Left colon (tissue), 2 donors: Measurements from ENCODE around the gene EEF1AKMT1. TPM values are rescaled to one million over a fixed set of nuclear protein-coding genes. Genes with fewer than 3 reads are reported as not detected.
"Not testable (repeated sequence)": the region's sequence is repeated elsewhere in the genome, so short reads cannot be mapped to it uniquely, and the experiment has no call there.

Source experiments
- ATAC-seq: fragments of 200-7000 bp; cut with Tn5 transposase; one replicate; pipeline ENCODE4 v1.9.1; 2020; ENCODE audit warnings: mild to moderate bottlenecking, moderate library complexity
- DNase-seq, 2 donors: peaks; one replicate each; pipeline ENCODE4 v3.0.0-alpha.2; 2020
- intact Hi-C, 2 donors: fragments of 100-400 bp; cut with DNase I in 1 of 2; cut with micrococcal nuclease in 1 of 2; formaldehyde crosslinking; loops; one replicate each; pipeline versions ENCODE4 v1.11.2 to v1.14.0; 2022; cut with DNase I, micrococcal nuclease
- total RNA-seq, 2 donors: library from RNA; stranded (reverse); fragmentation: NEBNext Ultra II Directional; extraction: Animal tissue kit (Norgen Biotek cat#: 25700); gene quantifications; one replicate each; pipeline ENCODE4 v1.2.1, GENCODE V29; 2021
- donor health status: DM: no; HTN: no; CAD: no.
- donor health status: DM: yes; HTN: yes; CAD: no.

The EEF1AKMT1 gene
- total RNA-seq, 2 donors from 2014 or later, result 3.5 to 5.5 TPM

DNA sequence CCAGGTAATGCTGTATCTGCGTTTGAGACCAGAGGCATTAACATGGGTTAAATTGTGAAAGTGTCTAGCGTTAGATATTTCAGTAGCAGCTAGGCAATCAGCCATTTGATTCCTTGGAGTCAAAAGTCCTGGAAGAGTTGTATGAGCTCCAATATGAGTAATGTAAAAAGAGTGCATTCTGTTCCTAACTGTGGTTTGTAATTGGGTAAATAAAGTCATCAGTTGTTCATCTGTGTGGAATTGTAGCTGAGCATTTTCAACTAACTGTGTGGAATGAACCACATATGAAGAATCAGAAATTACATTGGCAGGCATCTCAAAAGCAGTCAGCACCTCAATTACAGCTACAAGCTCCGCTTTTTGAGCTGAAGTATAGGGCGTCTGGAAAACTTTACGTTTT, 92.3 kb downstream of the EEF1AKMT1 start:
- intact Hi-C loops, ATAC-seq, DNase-seq: not testable (repeated sequence)

DNA sequence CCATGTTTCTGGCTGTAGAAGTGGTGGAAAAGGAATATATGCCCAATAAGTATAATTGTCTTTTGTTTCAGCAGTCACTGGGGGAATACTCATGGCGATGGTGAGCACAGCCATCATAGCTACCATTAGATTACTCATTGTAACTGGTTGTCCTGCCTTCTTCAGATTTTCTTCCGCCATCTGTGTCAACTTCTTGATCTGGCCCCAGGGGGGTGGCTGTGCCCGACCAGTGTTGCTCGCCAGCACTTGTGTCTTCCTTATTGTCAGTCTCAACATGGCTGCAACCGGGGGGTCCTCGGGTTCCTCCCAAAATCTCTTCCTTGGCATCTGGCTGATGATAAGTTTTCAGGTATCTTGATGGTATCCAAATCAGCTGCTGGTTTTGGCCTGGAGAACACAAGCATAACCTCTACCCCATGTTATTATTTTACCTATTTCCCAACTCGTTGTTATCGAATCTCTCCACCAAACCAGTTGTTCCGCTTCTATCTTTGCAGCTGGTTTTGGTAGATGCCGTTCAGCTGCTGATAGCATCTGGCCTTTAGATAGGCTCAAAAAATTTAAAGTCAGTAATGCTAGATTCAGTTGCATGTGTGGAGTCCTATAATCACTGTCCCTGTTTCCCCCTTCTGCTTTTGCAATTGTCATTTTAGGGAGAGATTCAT, 93.2 kb downstream of the EEF1AKMT1 start:
- ATAC-seq, result no peak

DNA sequence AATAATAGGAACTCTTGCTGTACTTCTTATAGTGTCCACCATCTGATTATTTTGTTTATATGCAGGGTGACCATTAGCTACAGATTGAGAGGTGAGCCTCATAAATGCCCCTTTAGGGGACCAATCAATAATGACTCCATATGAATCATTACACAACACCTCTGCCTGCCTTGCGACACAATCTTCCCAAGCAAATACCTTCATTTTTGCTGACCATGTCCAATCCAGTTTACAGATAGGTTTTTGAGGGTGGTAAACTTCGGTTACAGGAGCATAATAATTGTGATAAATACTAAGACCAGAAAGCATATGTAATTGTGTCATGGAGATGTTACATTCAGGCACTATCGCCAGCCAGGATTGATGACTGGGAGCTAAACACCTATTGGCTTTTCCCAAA, 93.9 kb downstream of the EEF1AKMT1 start:
- no peak for ATAC-seq
- no peak for DNase-seq
- intact Hi-C loops, result no loop called here

More for the DNA sequence above, 93.2 kb downstream of the EEF1AKMT1 start:
- no peak for DNase-seq
- intact Hi-C loops, result no loop called here

Other genes starting within 250 kb of the EEF1AKMT1 start
- 100 to 1,000 TPM; 115 to 128 TPM for gene CRYL1, start 248.1 kb downstream of the EEF1AKMT1 start, total RNA-seq
- 10 to 100 TPM; 12.6 to 14.8 TPM for gene IFT88, start 206.8 kb downstream of the EEF1AKMT1 start, total RNA-seq
- 1 to 10 TPM; 1.2 to 1.7 TPM for gene IL17D, start 70.3 kb downstream of the EEF1AKMT1 start, total RNA-seq
- 10 to 100 TPM; 10.5 to 13.6 TPM for gene XPO4, start 128.8 kb upstream of the EEF1AKMT1 start, total RNA-seq